GM11168 (cell line): Measurements from ENCODE around the gene GALR2.
"Not testable (repeated sequence)": the region's sequence is repeated elsewhere in the genome, so short reads cannot be mapped to it uniquely, and the experiment has no call there.

Experiments
- in situ Hi-C: fragments of 300-500 bp; cut with MboI; formaldehyde crosslinking; loops from one replicate; pipeline ENCODE4 v1.12.0; 2022; ENCODE audit warnings: low sequenced_read_pairs; ENCODE audit not compliant: unreplicated experiment

The GALR2 gene

GRCh38 chr17:76074390-76075363, at the start of gene GALR2:
Gene GALR2 (plus strand): TSS chr17:76074781. CDS start chr17:76074884, 103 bp downstream.
- in situ Hi-C loops = no loop called here

DNA sequence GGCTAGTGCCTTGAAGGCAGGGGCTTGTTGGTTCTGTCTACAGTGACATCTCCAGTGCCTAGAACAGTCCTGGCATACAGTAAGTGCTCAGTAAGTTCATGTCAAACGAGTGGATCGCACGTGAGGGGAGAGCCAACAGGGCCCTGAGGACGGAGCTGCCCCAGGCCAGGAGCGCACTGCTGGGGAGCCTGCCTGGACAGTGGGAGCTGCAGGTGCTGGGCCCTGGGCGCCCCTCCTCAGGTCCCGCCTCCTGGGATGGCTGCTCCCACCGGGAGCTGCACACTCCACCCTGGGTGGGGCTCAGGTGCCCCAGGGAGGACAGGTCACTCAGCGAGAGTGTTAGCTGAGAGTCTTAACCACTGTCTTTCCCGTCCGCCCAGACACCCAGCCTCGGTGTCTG, 49.3 kb upstream of the GALR2 start:
- in situ Hi-C loops = no loop called here

- in situ Hi-C loops = no loop called here
These were observed 47.8 kb upstream of the GALR2 start for GRCh38 chr17:76026714-76027158.

GRCh38 chr17:76027159-76027839, 47.3 kb upstream of the GALR2 start, which contains the start of gene EVPL:
Gene EVPL (minus strand): TSS chr17:76027306. CDS start chr17:76027198, 108 bp downstream.
- in situ Hi-C loops = no loop called here

DNA sequence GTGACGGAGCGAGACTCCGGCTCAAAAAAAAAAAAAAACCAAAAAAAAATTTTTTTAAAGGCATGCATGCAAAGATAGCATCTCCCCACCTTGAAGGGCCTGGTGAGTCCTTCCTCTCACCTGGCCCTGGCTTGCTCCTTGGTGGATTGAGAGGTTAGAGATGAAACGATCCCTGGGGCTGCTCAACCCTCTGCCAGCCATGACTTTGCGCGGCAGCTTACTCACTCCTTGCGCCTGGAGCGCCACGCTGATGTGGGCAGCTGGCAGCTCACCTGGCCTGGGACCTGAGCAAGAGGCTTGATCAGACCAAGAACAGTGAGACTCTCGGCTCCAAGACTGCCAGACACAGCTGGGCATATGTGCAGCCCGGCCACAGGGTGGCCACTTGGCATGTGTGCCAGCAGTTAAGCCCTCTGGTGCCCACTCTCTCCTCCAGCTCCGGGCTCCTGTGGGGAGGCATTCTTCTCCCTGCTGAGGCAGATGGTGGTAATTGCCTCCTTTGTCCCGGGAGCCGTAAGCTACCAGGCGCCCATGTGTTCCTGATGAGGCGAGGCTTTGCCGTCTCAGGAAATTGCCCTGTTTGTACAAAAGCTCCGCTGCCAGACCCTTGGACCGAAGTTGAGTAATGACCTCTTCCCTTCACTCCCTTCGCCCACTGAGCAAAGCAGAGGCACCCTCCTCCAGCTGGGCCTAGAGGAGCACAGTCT, 42.4 kb upstream of the GALR2 start:
- in situ Hi-C loops = no loop called here

DNA sequence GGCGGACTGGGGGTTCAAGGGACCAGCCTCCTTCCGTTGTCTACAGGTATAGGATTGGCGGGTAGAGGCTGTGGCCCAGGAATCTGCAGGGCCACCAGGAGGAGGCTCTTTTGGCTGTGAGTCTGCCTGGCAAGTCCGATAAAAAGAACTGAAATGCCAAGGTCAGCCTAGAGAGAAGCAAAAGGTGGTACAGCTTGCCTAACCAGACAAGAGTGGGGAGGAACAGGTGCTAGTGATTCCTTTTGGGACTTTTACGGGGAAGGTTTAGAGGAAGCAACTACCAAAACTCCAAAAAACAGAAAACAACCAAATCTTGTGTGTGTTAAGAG, 41.8 kb upstream of the GALR2 start:
- in situ Hi-C loops = no loop called here

DNA sequence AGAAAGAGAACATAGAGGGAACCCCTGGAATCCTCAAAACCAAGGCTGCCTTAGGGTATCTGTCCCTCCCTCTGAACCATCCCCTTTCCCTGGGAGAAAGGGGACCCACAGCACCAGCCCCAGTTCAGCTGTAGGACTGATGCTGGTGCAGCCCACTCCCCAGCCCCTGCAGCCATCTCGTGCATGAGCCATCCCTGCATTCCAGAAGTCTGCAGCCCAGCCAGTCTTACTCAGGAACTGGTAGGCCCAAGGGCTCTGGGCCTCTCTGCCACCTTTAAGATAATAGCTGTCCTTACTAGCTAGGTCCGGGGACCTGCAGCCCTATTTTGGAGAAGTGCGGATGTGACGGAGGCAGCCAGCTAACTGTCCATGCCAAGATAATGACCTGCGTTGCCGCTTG, 41.4 kb upstream of the GALR2 start:
- in situ Hi-C loops = no loop called here

DNA sequence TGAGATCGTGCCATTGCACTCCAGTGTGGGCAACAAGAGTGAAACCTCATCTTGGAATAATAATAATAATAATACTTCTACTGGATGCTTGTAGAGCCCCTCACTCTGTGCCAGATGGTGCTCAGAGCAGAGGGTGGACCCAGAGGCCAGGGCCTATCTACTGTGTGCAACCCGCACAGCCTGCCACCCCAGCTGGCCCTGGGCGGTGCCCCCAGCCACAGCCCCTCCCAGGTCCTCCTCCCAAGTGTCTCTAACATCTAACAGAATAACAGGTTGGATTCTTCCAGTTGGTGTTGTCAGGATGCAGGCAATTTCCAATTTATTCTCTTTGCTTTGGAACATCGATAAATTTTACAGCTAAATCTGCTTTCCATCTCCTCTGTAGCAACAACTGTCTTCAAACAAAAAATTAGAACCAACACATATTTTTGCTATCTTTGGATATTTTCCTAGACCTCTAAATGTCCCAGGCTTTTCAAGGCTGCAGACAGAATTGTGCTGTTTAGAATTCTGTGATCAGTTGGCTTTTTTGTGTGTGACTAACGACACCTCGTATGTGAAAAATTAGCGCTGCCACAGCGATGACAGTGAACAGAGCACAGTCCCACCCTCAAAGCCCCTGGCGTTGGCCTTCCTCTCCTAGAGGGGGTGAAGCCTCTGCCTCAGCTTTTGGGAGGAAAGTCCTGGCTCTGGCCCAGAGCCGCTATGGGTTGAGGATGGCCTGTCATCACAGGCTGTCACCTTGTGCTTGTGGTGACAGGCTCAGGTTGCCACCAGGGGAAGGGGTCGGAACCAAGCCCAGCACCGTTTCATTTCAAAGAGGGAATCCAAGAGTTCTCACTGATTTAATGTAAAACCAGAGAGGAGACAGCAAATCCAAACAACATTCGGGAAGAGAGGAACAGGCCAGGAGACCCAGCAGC, 39.9 kb upstream of the GALR2 start:
- in situ Hi-C loops = no loop called here

- in situ Hi-C loops = no loop called here
These were observed 37.9 kb upstream of the GALR2 start for GRCh38 chr17:76036497-76037261.

GRCh38 chr17:76038050-76038449, 36.5 kb upstream of the GALR2 start:
- in situ Hi-C loops = no loop called here

GRCh38 chr17:76039121-76039520, 35.5 kb upstream of the GALR2 start:
- in situ Hi-C loops = no loop called here

- in situ Hi-C loops = no loop called here
These were observed 34.2 kb upstream of the GALR2 start for GRCh38 chr17:76040376-76040775.

GRCh38 chr17:76042868-76043267, 31.7 kb upstream of the GALR2 start:
- in situ Hi-C loops = not testable (repeated sequence)

DNA sequence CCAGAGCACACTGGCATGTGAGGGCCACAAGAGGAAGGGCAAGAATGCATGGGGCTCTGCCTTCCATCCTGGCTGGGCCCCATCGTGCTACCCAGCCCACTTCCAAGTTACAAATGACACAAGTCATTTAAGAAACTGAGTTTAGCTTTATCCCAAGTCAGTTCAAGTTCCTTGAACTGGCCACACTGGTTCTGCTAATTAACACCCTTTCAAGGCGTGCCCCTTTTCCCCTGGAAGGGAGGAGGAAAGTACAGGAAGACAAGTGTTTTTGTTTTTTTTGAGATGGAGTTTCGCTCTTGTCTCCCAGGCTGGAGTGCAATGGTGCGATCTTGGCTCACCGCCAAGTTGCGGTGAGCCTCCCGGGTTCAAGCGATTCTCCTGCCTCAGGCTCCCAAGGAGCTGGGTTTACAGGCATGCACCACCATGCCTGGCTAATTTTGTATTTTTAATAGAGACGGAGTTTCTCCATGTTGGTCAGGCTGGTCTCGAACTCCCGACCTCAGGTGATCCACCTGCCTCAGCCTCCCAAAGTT, 30.0 kb upstream of the GALR2 start:
- in situ Hi-C loops = not testable (repeated sequence)

DNA sequence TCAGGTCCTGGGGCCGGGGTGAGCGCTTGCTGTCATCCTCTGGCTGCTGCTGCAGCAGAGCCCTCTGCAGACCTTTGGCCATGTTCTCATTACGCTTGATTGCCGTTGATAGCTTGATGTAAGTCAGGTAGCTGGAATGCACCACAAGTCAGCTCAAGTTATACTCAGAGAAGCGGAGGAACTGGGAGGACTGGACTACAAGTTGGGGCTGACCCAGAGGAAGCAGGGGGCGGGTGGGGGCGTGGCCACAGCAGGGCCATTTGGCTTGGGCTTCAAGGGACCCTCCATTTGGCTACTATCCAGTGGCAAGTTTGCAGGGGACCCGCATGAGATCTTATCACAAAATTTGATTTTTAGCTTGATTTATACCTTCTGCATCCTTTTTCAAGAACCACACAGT, 28.5 kb upstream of the GALR2 start:
- in situ Hi-C loops = no loop called here

GRCh38 chr17:76048025-76048605, 26.5 kb upstream of the GALR2 start:
- in situ Hi-C loops = no loop called here

DNA sequence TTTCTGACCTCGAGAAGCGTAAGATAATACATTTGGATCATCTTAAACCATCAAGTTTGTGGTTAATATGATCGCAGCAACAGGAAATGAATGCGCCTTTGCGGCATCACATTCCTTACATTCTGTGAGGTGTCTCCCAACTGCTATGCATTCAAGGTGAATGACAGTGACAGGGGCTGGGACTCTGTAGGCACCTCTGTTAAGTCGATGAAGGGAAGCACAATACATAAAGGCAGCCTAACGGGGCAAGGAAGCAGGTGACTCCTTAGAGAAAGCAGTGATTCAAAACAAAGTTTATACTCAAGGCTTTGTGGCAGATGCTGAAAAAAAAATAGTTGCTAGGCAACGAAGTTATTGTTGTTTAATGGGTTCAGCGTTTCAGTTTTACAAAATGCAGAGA, 25.9 kb upstream of the GALR2 start:
- in situ Hi-C loops = no loop called here

GRCh38 chr17:76049239-76049638, 25.3 kb upstream of the GALR2 start:
- in situ Hi-C loops = no loop called here
